CD4-positive, CD25-positive, alpha-beta regulatory T cell (primary cell): ENCODE data around the gene KLHL7. TPM values are rescaled to one million over a fixed set of nuclear protein-coding genes. Genes with fewer than 3 reads are reported as not detected.

ENCODE experiments used
- ATAC-seq, 2 donors: fragments of 150-1000 bp; cut with Tn5 transposase; one replicate each; pipeline ENCODE4 v1.10.0; 2021; ENCODE audit warnings: low read depth in 2 of 2, moderate number of reproducible peaks in 2 of 2, moderate library complexity in 1 of 2
- DNase-seq, 3 donors: peaks; one replicate each; pipeline versions ENCODE4 v3.0.0 to v3.0.0-alpha.2; 2012 to 2022; ENCODE audit warnings: mixed read lengths in 1 of 3
- H3K27ac ChIP-seq: one replicate; pipeline ENCODE4 v1.7.0; 2013; ENCODE audit warnings: mild to moderate bottlenecking, low read length; ENCODE audit not compliant: insufficient read depth, poor library complexity, severe bottlenecking
- H3K27me3 ChIP-seq: one replicate; pipeline ENCODE4 v1.7.0; 2013; ENCODE audit warnings: low read length; ENCODE audit not compliant: control insufficient read depth, insufficient read depth
- H3K36me3 ChIP-seq: one replicate; pipeline ENCODE4 v1.7.0; 2013; ENCODE audit warnings: mild to moderate bottlenecking, low read length, moderate library complexity; ENCODE audit not compliant: control insufficient read depth, insufficient read depth
- H3K4me1 ChIP-seq: 2 replicates; pipeline ENCODE4 v1.7.0; 2013; ENCODE audit warnings: mild to moderate bottlenecking, low read length; ENCODE audit not compliant: insufficient read depth, control insufficient read depth, poor library complexity, severe bottlenecking
- H3K4me3 ChIP-seq: one replicate; pipeline ENCODE4 v1.7.0; 2013; ENCODE audit warnings: low read depth, mild to moderate bottlenecking, low read length, moderate library complexity
- H3K9me3 ChIP-seq, 2 experiments: 1 replicate in 1 of 2; 2 replicates in 1 of 2; pipeline ENCODE4 v1.7.0; 2013; ENCODE audit warnings: low read length in 2 of 2, mild to moderate bottlenecking in 1 of 2, moderate library complexity in 1 of 2; ENCODE audit not compliant: control insufficient read depth in 2 of 2
- H3K27ac Mint-ChIP-seq, 3 donors: one replicate each; pipeline ENCODE4 v1.8.0; 2020 to 2022; ENCODE audit warnings: mild to moderate bottlenecking in 3 of 3, mixed read lengths in 3 of 3, moderate library complexity in 2 of 3
- H3K27me3 Mint-ChIP-seq: one replicate; pipeline ENCODE4 v1.8.0; 2022; ENCODE audit warnings: mild to moderate bottlenecking, mixed read lengths
- H3K36me3 Mint-ChIP-seq: one replicate; pipeline ENCODE4 v1.8.0; 2020; ENCODE audit warnings: mixed read lengths
- H3K4me1 Mint-ChIP-seq, 4 donors: one replicate each; pipeline ENCODE4 v1.8.0; 2020 to 2022; ENCODE audit warnings: mixed read lengths in 4 of 4, mild to moderate bottlenecking in 1 of 4
- H3K4me3 Mint-ChIP-seq, 4 donors: one replicate each; pipeline ENCODE4 v1.8.0; 2020 to 2022; ENCODE audit warnings: mild to moderate bottlenecking in 4 of 4, mixed read lengths in 4 of 4, moderate library complexity in 3 of 4
- H3K9me3 Mint-ChIP-seq, 7 donors: one replicate each; pipeline ENCODE4 v1.8.0; 2020 to 2022; ENCODE audit warnings: mixed read lengths in 7 of 7, mild to moderate bottlenecking in 3 of 7, moderate library complexity in 2 of 7
- polyA plus RNA-seq, 4 donors: library from polyadenylated mRNA; unstranded; fragments of 300-500 nt; fragmentation: Illumina TruSeq; gene quantifications; one replicate each; pipeline ENCODE4 v1.2.3, GENCODE V29; 2021
- total RNA-seq: library from RNA; stranded (reverse); gene quantifications from one replicate; pipeline ENCODE4 v1.2.3, GENCODE V29; 2022

Gene KLHL7, protein sequence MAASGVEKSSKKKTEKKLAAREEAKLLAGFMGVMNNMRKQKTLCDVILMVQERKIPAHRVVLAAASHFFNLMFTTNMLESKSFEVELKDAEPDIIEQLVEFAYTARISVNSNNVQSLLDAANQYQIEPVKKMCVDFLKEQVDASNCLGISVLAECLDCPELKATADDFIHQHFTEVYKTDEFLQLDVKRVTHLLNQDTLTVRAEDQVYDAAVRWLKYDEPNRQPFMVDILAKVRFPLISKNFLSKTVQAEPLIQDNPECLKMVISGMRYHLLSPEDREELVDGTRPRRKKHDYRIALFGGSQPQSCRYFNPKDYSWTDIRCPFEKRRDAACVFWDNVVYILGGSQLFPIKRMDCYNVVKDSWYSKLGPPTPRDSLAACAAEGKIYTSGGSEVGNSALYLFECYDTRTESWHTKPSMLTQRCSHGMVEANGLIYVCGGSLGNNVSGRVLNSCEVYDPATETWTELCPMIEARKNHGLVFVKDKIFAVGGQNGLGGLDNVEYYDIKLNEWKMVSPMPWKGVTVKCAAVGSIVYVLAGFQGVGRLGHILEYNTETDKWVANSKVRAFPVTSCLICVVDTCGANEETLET
- 19.7 TPM for total RNA-seq
- polyA plus RNA-seq: 10 to 100 TPM; 24.8 to 32.4 (median 27.5) TPM

DNA sequence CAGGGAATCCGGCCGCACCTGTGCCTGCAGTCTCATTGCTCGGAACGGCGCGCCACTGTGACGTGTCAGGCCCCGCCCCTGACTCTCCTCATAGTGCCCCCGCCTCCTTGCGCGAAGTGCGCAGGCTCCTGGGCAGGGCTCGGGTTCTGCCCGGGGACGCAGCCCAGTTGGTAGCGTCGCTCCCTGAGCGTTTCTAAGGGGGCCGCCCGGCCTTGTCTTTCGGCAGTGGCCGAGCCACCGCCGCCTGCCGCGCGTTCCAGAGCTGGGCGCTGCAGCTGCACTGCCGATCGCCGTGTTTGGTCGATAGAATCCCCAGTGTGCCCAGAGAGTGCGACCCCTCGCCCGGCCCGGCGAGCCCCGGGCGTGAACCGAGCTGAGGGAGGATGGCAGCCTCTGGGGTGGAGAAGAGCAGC, at the start of gene KLHL7:
Gene KLHL7 (plus strand): TSS at position 142 of the 413 bp plus-strand sequence. CDS start 242 bp downstream, at position 384.
- Mint-ChIP-seq H3K27me3 (no peaks in the 10 kb centered on the region), H3K4me3 (peak within 1 kb of the TSS; percentile 93 to 99 (median 98)), H3K27ac (peak within 1 kb of the TSS; percentile 95 to 98 (median 98)), H3K36me3 (peaks cover 14% of the 10 kb centered on the region), H3K9me3 (no peaks in the 10 kb centered on the region), H3K4me1 (peaks cover 18 to 52% (median 41%) of the 10 kb centered on the region in 4 donors)
- Histone ChIP-seq H3K9me3 (no peaks in the 10 kb centered on the region), H3K4me3 (peak within 1 kb of the TSS; percentile 93), H3K27ac (peak within 1 kb of the TSS; percentile 93), H3K36me3 (no peaks in the 10 kb centered on the region), H3K4me1 (peaks cover 20% of the 10 kb centered on the region), H3K27me3 (no peaks in the 10 kb centered on the region)
- ATAC-seq (peak; percentile 96), DNase-seq (peak; percentile 93 to 95 (median 94))

- no peaks in the 10 kb centered on the region for H3K4me1 Mint-ChIP-seq
- H3K36me3 Mint-ChIP-seq: no peaks in the 10 kb centered on the region
- H3K4me3 ChIP-seq: no peak overlapping the region
- no peaks in the 10 kb centered on the region for H3K36me3 ChIP-seq
- no peak overlapping the region for H3K4me3 Mint-ChIP-seq
- no peaks in the 10 kb centered on the region for H3K4me1 ChIP-seq
- no peaks in the 10 kb centered on the region for H3K9me3 Mint-ChIP-seq
- H3K27ac Mint-ChIP-seq: no peak overlapping the region
- no peaks in the 10 kb centered on the region for H3K9me3 ChIP-seq
- ATAC-seq (no peak), DNase-seq (no peak)
- H3K27ac ChIP-seq: no peak overlapping the region
- H3K27me3 ChIP-seq: peaks cover 8% of the 10 kb centered on the region
- H3K27me3 Mint-ChIP-seq: peaks cover 7% of the 10 kb centered on the region
These were observed 47.0 kb upstream of the KLHL7 start for GRCh38 chr7:23058408-23059096.

- H3K4me1 Mint-ChIP-seq: no peaks in the 10 kb centered on the region
- peaks cover 7% of the 10 kb centered on the region for H3K27me3 Mint-ChIP-seq
- H3K36me3 Mint-ChIP-seq: no peaks in the 10 kb centered on the region
- H3K27ac ChIP-seq: no peak overlapping the region
- H3K9me3 Mint-ChIP-seq: no peaks in the 10 kb centered on the region
- H3K36me3 ChIP-seq: no peaks in the 10 kb centered on the region
- H3K4me3 ChIP-seq: no peak overlapping the region
- DNase-seq (no peak), ATAC-seq (no peak)
- no peaks in the 10 kb centered on the region for H3K4me1 ChIP-seq
- H3K4me3 Mint-ChIP-seq: no peak overlapping the region
- no peaks in the 10 kb centered on the region for H3K9me3 ChIP-seq
- no peak overlapping the region for H3K27ac Mint-ChIP-seq
- peaks cover 11% of the 10 kb centered on the region for H3K27me3 ChIP-seq
These were observed 44.3 kb upstream of the KLHL7 start for GRCh38 chr7:23061327-23061726.

DNA sequence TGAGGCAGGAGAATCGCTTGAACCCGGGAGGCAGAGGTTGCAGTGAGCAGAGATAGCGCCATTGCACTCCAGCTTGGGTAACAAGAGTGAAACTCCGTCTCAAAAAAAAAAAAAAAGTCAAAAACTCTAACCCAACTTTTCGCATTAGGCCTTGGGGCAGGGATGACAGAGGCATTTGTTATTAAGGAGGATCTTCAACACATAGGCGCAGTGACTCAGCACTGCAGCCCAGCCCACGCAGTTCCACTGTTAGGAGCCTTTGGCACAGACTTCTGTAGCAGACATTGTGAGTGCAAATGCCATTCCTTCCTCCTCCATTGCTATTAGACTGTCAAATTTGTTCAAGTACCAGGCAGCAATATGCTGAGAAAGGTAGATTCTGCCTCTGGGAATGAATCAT, 43.1 kb upstream of the KLHL7 start:
- Histone ChIP-seq H3K4me3 (no peak overlapping the region), H3K27ac (no peak overlapping the region), H3K36me3 (no peaks in the 10 kb centered on the region), H3K27me3 (peaks cover 6% of the 10 kb centered on the region), H3K4me1 (no peaks in the 10 kb centered on the region), H3K9me3 (no peaks in the 10 kb centered on the region)
- no peak overlapping the region for H3K27ac Mint-ChIP-seq
- peaks cover 0 to 1% (median 0%) of the 10 kb centered on the region in 7 donors for H3K9me3 Mint-ChIP-seq
- DNase-seq (no peak), ATAC-seq (no peak)
- H3K27me3 Mint-ChIP-seq: peaks cover 11% of the 10 kb centered on the region
- H3K4me1 Mint-ChIP-seq: no peaks in the 10 kb centered on the region
- H3K4me3 Mint-ChIP-seq: no peak overlapping the region
- no peaks in the 10 kb centered on the region for H3K36me3 Mint-ChIP-seq

GRCh38 chr7:23065974-23066373, 39.6 kb upstream of the KLHL7 start:
- ATAC-seq (no peak), DNase-seq (no peak)
- Histone ChIP-seq H3K4me3 (no peak overlapping the region), H3K36me3 (no peaks in the 10 kb centered on the region), H3K9me3 (no peaks in the 10 kb centered on the region), H3K27ac (no peak overlapping the region), H3K27me3 (peaks cover 6% of the 10 kb centered on the region), H3K4me1 (no peaks in the 10 kb centered on the region)
- Mint-ChIP-seq H3K27me3 (peaks cover 13% of the 10 kb centered on the region), H3K4me1 (no peaks in the 10 kb centered on the region), H3K27ac (no peak overlapping the region), H3K4me3 (no peak overlapping the region), H3K9me3 (peaks cover 0 to 6% (median 0%) of the 10 kb centered on the region in 7 donors), H3K36me3 (no peaks in the 10 kb centered on the region)

DNA sequence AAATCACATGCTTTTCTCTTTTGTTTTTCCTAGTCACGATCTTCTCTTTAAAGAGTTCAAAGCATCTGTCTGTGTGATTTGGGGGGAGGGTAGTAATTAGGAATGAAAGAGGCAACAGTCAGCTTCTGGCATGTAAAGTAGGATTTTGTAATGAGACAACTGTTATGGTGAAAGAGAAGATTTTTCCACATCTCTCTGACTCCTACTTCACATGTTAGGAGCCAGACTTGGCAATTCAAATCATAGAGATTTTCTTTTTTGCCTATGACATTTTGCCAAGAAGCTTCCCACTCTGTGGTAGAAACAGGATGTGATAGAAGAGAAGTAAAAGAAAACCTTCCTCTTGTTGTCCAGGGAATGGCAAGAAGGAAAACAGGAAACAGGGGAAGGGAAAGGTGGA, 38.3 kb upstream of the KLHL7 start:
- peaks cover 0 to 6% (median 0%) of the 10 kb centered on the region in 7 donors for H3K9me3 Mint-ChIP-seq
- no peaks in the 10 kb centered on the region for H3K4me1 Mint-ChIP-seq
- Histone ChIP-seq H3K27ac (no peak overlapping the region), H3K27me3 (peaks cover 6% of the 10 kb centered on the region), H3K4me3 (no peak overlapping the region), H3K4me1 (no peaks in the 10 kb centered on the region), H3K9me3 (no peaks in the 10 kb centered on the region), H3K36me3 (no peaks in the 10 kb centered on the region)
- H3K27ac Mint-ChIP-seq: peak overlapping the region in 1 of 3 donors; percentile 37
- DNase-seq (no peak), ATAC-seq (no peak)
- H3K27me3 Mint-ChIP-seq: peaks cover 22% of the 10 kb centered on the region
- no peaks in the 10 kb centered on the region for H3K36me3 Mint-ChIP-seq
- H3K4me3 Mint-ChIP-seq: no peak overlapping the region

GRCh38 chr7:23072048-23072447, 33.5 kb upstream of the KLHL7 start:
- H3K36me3 ChIP-seq: no peaks in the 10 kb centered on the region
- H3K9me3 Mint-ChIP-seq: peaks cover 0 to 6% (median 0%) of the 10 kb centered on the region in 7 donors
- no peak overlapping the region for H3K27ac Mint-ChIP-seq
- no peak overlapping the region for H3K4me3 ChIP-seq
- ATAC-seq (no peak), DNase-seq (no peak)
- no peaks in the 10 kb centered on the region for H3K4me1 ChIP-seq
- no peaks in the 10 kb centered on the region for H3K9me3 ChIP-seq
- no peak overlapping the region for H3K4me3 Mint-ChIP-seq
- H3K27ac ChIP-seq: no peak overlapping the region
- H3K4me1 Mint-ChIP-seq: no peaks in the 10 kb centered on the region
- no peaks in the 10 kb centered on the region for H3K36me3 Mint-ChIP-seq
- H3K27me3 Mint-ChIP-seq: peaks cover 57% of the 10 kb centered on the region
- peaks cover 11% of the 10 kb centered on the region for H3K27me3 ChIP-seq
